Fibroblast of lung (primary cell): ENCODE data around the gene FSTL4. TPM values are rescaled to one million over a fixed set of nuclear protein-coding genes. Genes with fewer than 3 reads are reported as not detected.

ENCODE experiments used
- DNase-seq, 2 donors: peaks; one replicate each; pipeline versions ENCODE4 v3.0.0 to v3.0.0-alpha.2; 2010; ENCODE audit warnings: low read depth in 2 of 2
- H2AFZ ChIP-seq: 2 replicates; pipeline ENCODE4 v1.5.1; 2012; ENCODE audit warnings: low read length, control low read depth, inconsistent platforms
- H3K27ac ChIP-seq: 2 replicates; pipeline ENCODE4 v1.5.1; 2011; ENCODE audit warnings: low read length, control low read depth; ENCODE audit not compliant: insufficient read depth
- H3K27me3 ChIP-seq: 2 replicates; pipeline ENCODE4 v1.5.1; 2011; ENCODE audit warnings: mild to moderate bottlenecking, low read length; ENCODE audit not compliant: control insufficient read depth, insufficient read depth
- H3K36me3 ChIP-seq: 2 replicates; pipeline ENCODE4 v1.5.1; 2011; ENCODE audit warnings: low read length; ENCODE audit not compliant: control insufficient read depth, insufficient read depth
- H3K4me1 ChIP-seq: 2 replicates; pipeline ENCODE4 v1.5.1; 2011; ENCODE audit warnings: low read length; ENCODE audit not compliant: control insufficient read depth, insufficient read depth; ENCODE audit errors: extremely low read depth
- H3K4me2 ChIP-seq: 2 replicates; pipeline ENCODE4 v1.5.1; 2011; ENCODE audit warnings: low read length, control low read depth; ENCODE audit not compliant: insufficient read depth; ENCODE audit errors: extremely low read depth
- H3K4me3 ChIP-seq, 4 experiments: fragments of 200-600 bp in 1 of 4; sonication (generic) in 1 of 4; replicated peaks in 1 of 4; 2 replicates each; pipeline ENCODE4 v1.5.1; 2011 to 2016; ENCODE audit warnings: low read length in 4 of 4, low read depth in 3 of 4, mild to moderate bottlenecking in 3 of 4, control low read depth in 2 of 4, inconsistent platforms in 1 of 4, mixed read lengths in 1 of 4; ENCODE audit not compliant: insufficient read depth in 1 of 4; ENCODE audit errors: control extremely low read depth in 1 of 4
- H3K79me2 ChIP-seq: 2 replicates; pipeline ENCODE4 v1.5.1; 2012; ENCODE audit warnings: mild to moderate bottlenecking, low read length, inconsistent platforms; ENCODE audit not compliant: control insufficient read depth, insufficient read depth
- H3K9ac ChIP-seq: 2 replicates; pipeline ENCODE4 v1.5.1; 2011; ENCODE audit warnings: mild to moderate bottlenecking, low read length, control low read depth; ENCODE audit not compliant: insufficient read depth
- H3K9me3 ChIP-seq: 2 replicates; pipeline ENCODE4 v1.5.1; 2012; ENCODE audit warnings: low read depth, low read length; ENCODE audit not compliant: control insufficient read depth, insufficient read depth
- H4K20me1 ChIP-seq: 2 replicates; pipeline ENCODE4 v1.5.1; 2011; ENCODE audit warnings: low read length; ENCODE audit not compliant: control insufficient read depth, insufficient read depth; ENCODE audit errors: extremely low read depth
- EZH2 ChIP-seq: IDR thresholded peaks from 2 replicates; pipeline ENCODE4 v1.5.1; 2012; ENCODE audit warnings: low read length, control low read depth, mild to moderate bottlenecking; ENCODE audit errors: missing control alignments
- polyA plus RNA-seq, 2 donors: library from polyadenylated mRNA; depleted of rRNA in 1 of 2; stranded (reverse) in 1 of 2; unstranded in 1 of 2; fragments of >200 nt; gene quantifications; 2 replicates each; pipeline ENCODE4 v1.2.1, GENCODE V29; 2011 to 2012; ENCODE audit warnings: missing spikeins in 1 of 2
- total RNA-seq: library from RNA; depleted of rRNA; stranded (reverse); fragments of >200 nt; gene quantifications from 2 replicates; pipeline ENCODE4 v1.2.1, GENCODE V29; 2014
- TF ChIP-seq, protein P1 (sequence below), 2 donors: IDR thresholded peaks in 1 of 2; conservative IDR thresholded peaks in 1 of 2; 1 replicate in 1 of 2; 2 replicates in 1 of 2; pipeline ENCODE4 v1.5.1; 2011 to 2012; ENCODE audit warnings: low read length in 2 of 2, control low read depth in 1 of 2, inconsistent platforms in 1 of 2, low read depth in 1 of 2, mild to moderate bottlenecking in 1 of 2

FSTL4 gene
- total and polyA plus RNA-seq, 2 donors (not counting 1 experiment from before 2014, with no cell fraction given), result 0.17 to 0.33 TPM

GRCh38 chr5:133367071-133367786, 245.1 kb downstream of the FSTL4 start:
- Histone ChIP-seq H3K36me3 (no peaks in the 10 kb centered on the region), H4K20me1 (no peaks in the 10 kb centered on the region), H3K4me3 (no peak overlapping the region), H3K4me1 (no peaks in the 10 kb centered on the region), H3K27ac (no peak overlapping the region), H3K79me2 (no peaks in the 10 kb centered on the region), H2AFZ (no peak overlapping the region), H3K27me3 (peaks cover 3% of the 10 kb centered on the region), H3K9ac (no peak overlapping the region), H3K4me2 (no peak overlapping the region), H3K9me3 (no peaks in the 10 kb centered on the region)
- TF ChIP-seq, protein P1, sequence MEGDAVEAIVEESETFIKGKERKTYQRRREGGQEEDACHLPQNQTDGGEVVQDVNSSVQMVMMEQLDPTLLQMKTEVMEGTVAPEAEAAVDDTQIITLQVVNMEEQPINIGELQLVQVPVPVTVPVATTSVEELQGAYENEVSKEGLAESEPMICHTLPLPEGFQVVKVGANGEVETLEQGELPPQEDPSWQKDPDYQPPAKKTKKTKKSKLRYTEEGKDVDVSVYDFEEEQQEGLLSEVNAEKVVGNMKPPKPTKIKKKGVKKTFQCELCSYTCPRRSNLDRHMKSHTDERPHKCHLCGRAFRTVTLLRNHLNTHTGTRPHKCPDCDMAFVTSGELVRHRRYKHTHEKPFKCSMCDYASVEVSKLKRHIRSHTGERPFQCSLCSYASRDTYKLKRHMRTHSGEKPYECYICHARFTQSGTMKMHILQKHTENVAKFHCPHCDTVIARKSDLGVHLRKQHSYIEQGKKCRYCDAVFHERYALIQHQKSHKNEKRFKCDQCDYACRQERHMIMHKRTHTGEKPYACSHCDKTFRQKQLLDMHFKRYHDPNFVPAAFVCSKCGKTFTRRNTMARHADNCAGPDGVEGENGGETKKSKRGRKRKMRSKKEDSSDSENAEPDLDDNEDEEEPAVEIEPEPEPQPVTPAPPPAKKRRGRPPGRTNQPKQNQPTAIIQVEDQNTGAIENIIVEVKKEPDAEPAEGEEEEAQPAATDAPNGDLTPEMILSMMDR (conservative IDR thresholded peaks at IDR 0.05 in 1 of 2, IDR thresholded peaks at IDR 0.05 in 1 of 2; ENCODE audit: low read depth in 1 of 2, low read length in 2 of 2), result no peak
- no peak for TF ChIP-seq EZH2
- no peak for DNase-seq

DNA sequence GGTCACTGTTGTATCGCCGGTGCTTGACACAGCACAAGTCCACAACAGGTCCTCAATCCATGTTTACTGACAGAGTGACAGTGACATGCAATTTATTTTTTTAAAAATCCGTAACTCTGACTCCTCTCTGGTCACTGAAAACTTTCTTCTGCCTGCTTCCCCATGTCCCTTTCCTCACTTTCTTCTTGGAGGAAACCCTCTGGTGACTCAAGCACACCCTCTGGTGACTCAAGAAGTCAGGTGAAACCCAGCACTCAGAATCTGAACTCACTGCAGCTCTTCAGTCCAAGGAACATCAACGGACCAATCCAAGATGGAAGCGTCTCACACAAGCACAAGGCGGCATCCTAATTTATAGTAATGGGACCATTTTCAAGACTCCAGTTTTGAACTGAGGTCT, 245.9 kb downstream of the FSTL4 start:
- Histone ChIP-seq H3K36me3 (no peaks in the 10 kb centered on the region), H3K9me3 (no peaks in the 10 kb centered on the region), H3K4me2 (no peak overlapping the region), H4K20me1 (no peaks in the 10 kb centered on the region), H3K4me1 (no peaks in the 10 kb centered on the region), H2AFZ (no peak overlapping the region), H3K79me2 (no peaks in the 10 kb centered on the region), H3K4me3 (no peak overlapping the region), H3K27me3 (peaks cover 5% of the 10 kb centered on the region), H3K27ac (no peak overlapping the region), H3K9ac (no peak overlapping the region)
- TF ChIP-seq, protein P1 (conservative IDR thresholded peaks at IDR 0.05 in 1 of 2, IDR thresholded peaks at IDR 0.05 in 1 of 2; ENCODE audit: low read depth in 1 of 2, low read length in 2 of 2), result no peak
- no peak for DNase-seq

DNA sequence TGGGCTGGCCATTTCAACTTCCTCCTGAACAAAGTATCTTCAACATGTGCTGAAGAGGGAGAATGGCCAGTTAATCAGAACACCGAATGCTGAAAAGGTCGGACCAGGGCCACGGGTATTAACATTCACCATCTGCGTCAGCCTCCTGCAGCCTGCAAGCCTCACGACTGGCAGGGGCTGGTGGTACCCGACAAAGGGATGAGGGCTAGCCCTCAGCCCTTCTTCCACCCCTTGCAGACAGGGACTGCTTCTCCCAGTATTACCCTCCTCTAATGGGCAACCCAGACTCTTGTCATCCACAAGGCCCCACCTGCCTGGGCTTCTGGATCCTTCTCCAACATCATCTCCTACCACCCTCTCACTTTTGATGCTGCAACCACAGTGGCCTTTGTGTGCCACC, 246.6 kb downstream of the FSTL4 start:
- Histone ChIP-seq H3K79me2 (no peaks in the 10 kb centered on the region), H3K9ac (no peak overlapping the region), H4K20me1 (no peaks in the 10 kb centered on the region), H3K27me3 (peaks cover 5% of the 10 kb centered on the region), H3K27ac (no peak overlapping the region), H3K36me3 (no peaks in the 10 kb centered on the region), H2AFZ (no peak overlapping the region), H3K4me1 (no peaks in the 10 kb centered on the region), H3K4me2 (no peak overlapping the region), H3K4me3 (no peak overlapping the region), H3K9me3 (no peaks in the 10 kb centered on the region)
- no peak for DNase-seq
- TF ChIP-seq, protein P1 (conservative IDR thresholded peaks at IDR 0.05 in 1 of 2, IDR thresholded peaks at IDR 0.05 in 1 of 2; ENCODE audit: low read depth in 1 of 2, low read length in 2 of 2), result no peak
- no peak for TF ChIP-seq EZH2
